Activated CD8-positive, alpha-beta memory T cell treated with anti-CD3 and anti-CD28 coated beads, Interleukin-2, amount 50 U/mL, for 24 hours (primary cell): ENCODE measurements around the gene TECPR2.

Experiments
- DNase-seq: peaks from one replicate; pipeline ENCODE4 v3.0.0-alpha.2; 2020; ENCODE audit errors: extremely low read depth

Gene TECPR2

GRCh38 chr14:102375119-102375518 is 12.4 kb downstream of the TECPR2 start:
- DNase-seq, result no peak

GRCh38 chr14:102377696-102378095 is 15.0 kb downstream of the TECPR2 start:
- DNase-seq, result no peak

GRCh38 chr14:102378830-102379229 is 16.1 kb downstream of the TECPR2 start:
- no peak for DNase-seq

- DNase-seq, result no peak
Observed at GRCh38 chr14:102387086-102387485, 24.3 kb downstream of the TECPR2 start.

- DNase-seq, result no peak
Observed at GRCh38 chr14:102389246-102389645, 26.5 kb downstream of the TECPR2 start.

- no peak for DNase-seq
Observed at GRCh38 chr14:102390064-102390855, 27.5 kb downstream of the TECPR2 start.

GRCh38 chr14:102392506-102392905 is 29.8 kb downstream of the TECPR2 start:
- DNase-seq, result no peak

GRCh38 chr14:102394717-102395375 is 32.1 kb downstream of the TECPR2 start:
- DNase-seq, result no peak

- no peak for DNase-seq
Observed at GRCh38 chr14:102396521-102396920, 33.8 kb downstream of the TECPR2 start.

- no peak for DNase-seq
Observed at GRCh38 chr14:102403028-102403427, 40.3 kb downstream of the TECPR2 start.

- DNase-seq, result no peak
Observed at GRCh38 chr14:102407258-102407657, 44.5 kb downstream of the TECPR2 start.

- DNase-seq, result no peak
Observed at GRCh38 chr14:102408724-102409123, 46.0 kb downstream of the TECPR2 start.

- no peak for DNase-seq
Observed at GRCh38 chr14:102415671-102416070, 52.9 kb downstream of the TECPR2 start.

GRCh38 chr14:102417001-102417431 is 54.3 kb downstream of the TECPR2 start:
- no peak for DNase-seq

- no peak for DNase-seq
Observed at GRCh38 chr14:102417646-102418045, 54.9 kb downstream of the TECPR2 start.

- DNase-seq, result no peak
Observed at GRCh38 chr14:102418169-102418852, 55.6 kb downstream of the TECPR2 start.

- no peak for DNase-seq
Observed at GRCh38 chr14:102418853-102419240, 56.1 kb downstream of the TECPR2 start.

- no peak for DNase-seq
Observed at GRCh38 chr14:102419276-102419675, 56.5 kb downstream of the TECPR2 start.

- DNase-seq, result no peak
Observed at GRCh38 chr14:102419716-102420115, 57.0 kb downstream of the TECPR2 start.

GRCh38 chr14:102421411-102422057 is 58.8 kb downstream of the TECPR2 start:
- no peak for DNase-seq

GRCh38 chr14:102424520-102424919 is 61.8 kb downstream of the TECPR2 start:
- DNase-seq, result no peak

GRCh38 chr14:102424923-102425322 is 62.2 kb downstream of the TECPR2 start:
- no peak for DNase-seq
